KMS-11 (cell line): ENCODE measurements around the gene SMAGP.
"Not testable (repeated sequence)": the region's sequence is repeated elsewhere in the genome, so short reads cannot be mapped to it uniquely, and the experiment has no call there.

Experiments used
- H2AFZ ChIP-seq: fragments of 200-600 bp; sonication (generic); 2 replicates; pipeline ENCODE4 v1.6.1; 2016; ENCODE audit warnings: antibody characterized with exemption, mixed run types, low read depth
- H3K27ac ChIP-seq: fragments of 200-600 bp; sonication (generic); 2 replicates; pipeline ENCODE4 v1.6.1; 2016; ENCODE audit warnings: mild to moderate bottlenecking, mixed run types
- H3K27me3 ChIP-seq: fragments of 200-600 bp; sonication (generic); 2 replicates; pipeline ENCODE4 v1.6.1; 2017; ENCODE audit warnings: mild to moderate bottlenecking, low read depth, mixed run types, moderate library complexity; ENCODE audit not compliant: insufficient read depth
- H3K36me3 ChIP-seq: fragments of 200-600 bp; sonication (generic); 2 replicates; pipeline ENCODE4 v1.6.1; 2017; ENCODE audit warnings: mild to moderate bottlenecking, mixed run types; ENCODE audit not compliant: insufficient read depth
- H3K4me1 ChIP-seq: fragments of 200-600 bp; sonication (generic); 2 replicates; pipeline ENCODE4 v1.6.1; 2016; ENCODE audit warnings: mild to moderate bottlenecking, low read depth, mixed run types; ENCODE audit not compliant: poor library complexity, severe bottlenecking
- H3K4me2 ChIP-seq: fragments of 200-600 bp; sonication (generic); 2 replicates; pipeline ENCODE4 v1.7.0; 2016; ENCODE audit warnings: mild to moderate bottlenecking, mixed run types
- H3K4me3 ChIP-seq: fragments of 200-600 bp; sonication (generic); IDR thresholded peaks from 2 replicates; pipeline ENCODE4 v1.6.1; 2017; ENCODE audit warnings: low read depth, low read length, mixed read lengths; ENCODE audit not compliant: insufficient read depth
- H3K79me2 ChIP-seq: fragments of 200-600 bp; sonication (generic); 2 replicates; pipeline ENCODE4 v1.6.1; 2016; ENCODE audit warnings: low read depth, mixed run types; ENCODE audit not compliant: insufficient read depth
- H3K9ac ChIP-seq: fragments of 200-600 bp; sonication (generic); 2 replicates; pipeline ENCODE4 v1.6.1; 2016; ENCODE audit warnings: mild to moderate bottlenecking, mixed run types
- H4K20me1 ChIP-seq: fragments of 200-600 bp; sonication (generic); 2 replicates; pipeline ENCODE4 v1.6.1; 2016; ENCODE audit warnings: mild to moderate bottlenecking, mixed run types; ENCODE audit not compliant: insufficient read depth
- TF ChIP-seq, protein P1 (sequence below): fragments of 200-600 bp; sonication (generic); conservative IDR thresholded peaks from 2 replicates; pipeline ENCODE4 v1.6.1; 2017; ENCODE audit warnings: low read depth, mild to moderate bottlenecking, antibody characterized with exemption, low read length, moderate library complexity, mixed read lengths

The SMAGP gene

GRCh38 chr12:51275088-51275487 lies 4.9 kb upstream of the SMAGP start:
- Histone ChIP-seq H3K9ac (no peak overlapping the region), H3K36me3 (no peaks in the 10 kb centered on the region), H3K79me2 (no peaks in the 10 kb centered on the region), H3K4me1 (peaks cover 9% of the 10 kb centered on the region), H4K20me1 (no peaks in the 10 kb centered on the region), H3K27ac (no peak overlapping the region), H2AFZ (no peak overlapping the region), H3K27me3 (0 out of 2 replicates have a peak, but pooled peaks cover 3% of the 10 kb centered on the region), H3K4me3 (no peak overlapping the region), H3K4me2 (no peak overlapping the region)
- TF ChIP-seq, protein P1, sequence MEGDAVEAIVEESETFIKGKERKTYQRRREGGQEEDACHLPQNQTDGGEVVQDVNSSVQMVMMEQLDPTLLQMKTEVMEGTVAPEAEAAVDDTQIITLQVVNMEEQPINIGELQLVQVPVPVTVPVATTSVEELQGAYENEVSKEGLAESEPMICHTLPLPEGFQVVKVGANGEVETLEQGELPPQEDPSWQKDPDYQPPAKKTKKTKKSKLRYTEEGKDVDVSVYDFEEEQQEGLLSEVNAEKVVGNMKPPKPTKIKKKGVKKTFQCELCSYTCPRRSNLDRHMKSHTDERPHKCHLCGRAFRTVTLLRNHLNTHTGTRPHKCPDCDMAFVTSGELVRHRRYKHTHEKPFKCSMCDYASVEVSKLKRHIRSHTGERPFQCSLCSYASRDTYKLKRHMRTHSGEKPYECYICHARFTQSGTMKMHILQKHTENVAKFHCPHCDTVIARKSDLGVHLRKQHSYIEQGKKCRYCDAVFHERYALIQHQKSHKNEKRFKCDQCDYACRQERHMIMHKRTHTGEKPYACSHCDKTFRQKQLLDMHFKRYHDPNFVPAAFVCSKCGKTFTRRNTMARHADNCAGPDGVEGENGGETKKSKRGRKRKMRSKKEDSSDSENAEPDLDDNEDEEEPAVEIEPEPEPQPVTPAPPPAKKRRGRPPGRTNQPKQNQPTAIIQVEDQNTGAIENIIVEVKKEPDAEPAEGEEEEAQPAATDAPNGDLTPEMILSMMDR = no peak

- H3K4me3 ChIP-seq, H4K20me1 ChIP-seq, H3K27ac ChIP-seq, H3K4me2 ChIP-seq, H3K79me2 ChIP-seq, H3K36me3 ChIP-seq, H3K9ac ChIP-seq, H2AFZ ChIP-seq, H3K4me1 ChIP-seq, H3K27me3 ChIP-seq: not testable (repeated sequence)
Measured at GRCh38 chr12:51272810-51273209, 2.6 kb upstream of the SMAGP start.

- H3K79me2 ChIP-seq = no peaks in the 10 kb centered on the region
- H3K4me2 ChIP-seq = peak overlapping the region; percentile 68
- H3K27ac ChIP-seq = no peak overlapping the region
- H2AFZ ChIP-seq = peak overlapping the region; percentile 81
- peaks cover 9% of the 10 kb centered on the region for H3K4me1 ChIP-seq
- peak overlapping the region; percentile 43; the same call in 1 of the 2 replicates for H3K9ac ChIP-seq
- H3K27me3 ChIP-seq = 0 out of 2 replicates have a peak, but pooled peaks cover 3% of the 10 kb centered on the region
- H4K20me1 ChIP-seq = no peaks in the 10 kb centered on the region
- H3K36me3 ChIP-seq = no peaks in the 10 kb centered on the region
- TF ChIP-seq, protein P1 = no peak
- no peak overlapping the region for H3K4me3 ChIP-seq
Measured at GRCh38 chr12:51270951-51271518, 820 bp upstream of the SMAGP start.

DNA sequence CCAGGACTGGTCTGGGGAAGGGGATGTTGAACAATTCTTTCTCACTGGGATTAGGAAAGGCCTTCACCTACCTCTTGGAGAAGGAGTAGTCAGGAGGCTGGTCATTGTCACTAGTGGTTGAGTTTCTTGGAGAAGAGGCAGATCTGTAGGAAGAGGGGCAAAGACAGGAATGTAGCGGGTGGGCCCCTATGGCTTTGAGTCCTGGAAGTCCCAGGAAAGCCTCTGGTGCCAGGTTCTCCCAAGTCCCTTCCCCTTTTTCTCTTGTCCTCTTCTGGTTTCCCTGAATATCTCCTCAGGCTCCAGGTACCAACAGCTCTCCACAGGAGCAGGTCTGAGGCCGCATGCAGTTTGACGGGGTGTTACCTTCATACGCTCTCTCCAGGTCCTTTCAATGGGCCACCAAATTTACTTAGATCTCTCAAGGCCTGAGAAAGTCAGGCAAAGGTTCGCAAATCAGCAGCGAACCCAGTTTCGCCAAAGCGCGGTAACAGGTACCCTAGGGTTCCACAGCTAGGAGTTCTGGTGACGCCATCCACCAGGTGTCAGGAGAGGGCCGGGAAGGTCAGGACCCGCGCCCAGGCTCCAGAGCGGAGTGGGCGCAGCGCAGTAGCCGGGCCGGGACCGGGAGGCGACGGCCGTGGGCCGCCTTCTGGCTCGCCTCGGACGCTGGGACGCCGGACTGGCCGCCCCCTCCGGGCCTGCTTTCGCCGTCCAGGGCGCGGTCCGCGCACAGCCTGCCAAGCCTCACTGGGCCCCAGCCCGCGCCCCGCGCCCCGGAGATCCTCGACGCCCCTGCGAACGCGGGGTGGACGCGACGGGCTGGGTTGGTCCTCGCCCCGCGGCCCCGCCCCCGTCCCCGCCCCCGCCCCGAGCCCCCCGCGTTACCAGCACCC lies 795 bp downstream of the SMAGP start:
- TF ChIP-seq, protein P1 = no peak
- Histone ChIP-seq H3K4me3 (no peak overlapping the region), H3K4me1 (peaks cover 17% of the 10 kb centered on the region), H3K9ac (no peak overlapping the region), H2AFZ (no peak overlapping the region), H3K4me2 (peak overlapping the region; percentile 15; the same call in 1 of the 2 replicates), H3K36me3 (no peaks in the 10 kb centered on the region), H3K27ac (no peak overlapping the region), H4K20me1 (no peaks in the 10 kb centered on the region), H3K79me2 (no peaks in the 10 kb centered on the region), H3K27me3 (0 out of 2 replicates have a peak, but pooled peaks cover 3% of the 10 kb centered on the region)
